ENCODE data around the gene OSBPL2. TPM values are rescaled to one million over a fixed set of nuclear protein-coding genes. Genes with fewer than 3 reads are reported as not detected.

Gene OSBPL2
- total RNA-seq, 2 experiments from 2014 or later: 17.2 to 40.0 TPM

DNA sequence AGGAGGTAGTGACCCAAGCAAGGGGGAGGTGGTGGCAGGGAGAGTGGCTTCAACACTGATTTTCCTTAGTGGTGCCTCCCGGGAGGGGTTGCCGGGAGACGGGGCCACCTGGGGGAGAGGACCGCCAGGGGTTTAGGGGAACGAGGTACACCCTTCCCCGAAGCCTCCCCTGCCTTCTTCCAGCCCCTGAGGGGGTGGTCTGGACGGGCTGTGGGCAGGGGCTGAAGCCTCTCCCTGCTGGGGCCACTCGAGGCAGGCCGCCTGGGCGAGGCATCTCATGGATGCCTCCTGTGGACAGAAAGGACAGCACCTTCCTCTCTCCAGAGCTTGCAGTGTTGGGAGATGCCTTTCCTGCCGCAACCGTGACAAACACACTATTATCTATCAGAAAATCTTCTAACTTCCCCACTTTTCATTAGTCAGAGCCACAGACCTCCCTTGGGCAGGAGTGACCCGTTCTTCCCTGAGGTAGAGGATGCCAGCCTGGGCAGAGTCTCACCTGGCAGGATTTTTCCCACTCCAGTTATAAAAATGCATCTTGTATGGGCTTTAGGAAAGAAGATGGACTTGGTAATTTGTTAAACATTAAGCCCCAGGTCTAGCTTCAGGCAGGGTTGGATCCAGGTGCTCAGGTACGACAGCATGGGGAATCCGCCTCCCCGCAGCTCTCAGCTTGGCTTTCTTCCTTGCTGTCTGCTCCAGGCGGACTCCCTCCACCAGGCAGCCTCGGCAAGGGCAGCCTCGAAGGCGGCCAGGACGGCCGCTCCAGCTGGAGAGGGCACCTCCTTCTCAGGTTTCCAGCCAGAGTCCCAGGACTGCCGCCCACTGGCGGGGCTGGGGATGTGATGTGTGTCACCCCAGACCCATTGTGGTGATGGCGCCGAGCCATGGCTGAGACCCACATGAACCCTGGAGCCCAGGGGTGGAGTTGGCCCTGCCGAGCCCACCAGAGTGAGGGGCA is 29.2 kb upstream of the OSBPL2 start:
- H3K4me2 ChIP-seq (ENCODE audit: low read length): no peak overlapping the region

DNA sequence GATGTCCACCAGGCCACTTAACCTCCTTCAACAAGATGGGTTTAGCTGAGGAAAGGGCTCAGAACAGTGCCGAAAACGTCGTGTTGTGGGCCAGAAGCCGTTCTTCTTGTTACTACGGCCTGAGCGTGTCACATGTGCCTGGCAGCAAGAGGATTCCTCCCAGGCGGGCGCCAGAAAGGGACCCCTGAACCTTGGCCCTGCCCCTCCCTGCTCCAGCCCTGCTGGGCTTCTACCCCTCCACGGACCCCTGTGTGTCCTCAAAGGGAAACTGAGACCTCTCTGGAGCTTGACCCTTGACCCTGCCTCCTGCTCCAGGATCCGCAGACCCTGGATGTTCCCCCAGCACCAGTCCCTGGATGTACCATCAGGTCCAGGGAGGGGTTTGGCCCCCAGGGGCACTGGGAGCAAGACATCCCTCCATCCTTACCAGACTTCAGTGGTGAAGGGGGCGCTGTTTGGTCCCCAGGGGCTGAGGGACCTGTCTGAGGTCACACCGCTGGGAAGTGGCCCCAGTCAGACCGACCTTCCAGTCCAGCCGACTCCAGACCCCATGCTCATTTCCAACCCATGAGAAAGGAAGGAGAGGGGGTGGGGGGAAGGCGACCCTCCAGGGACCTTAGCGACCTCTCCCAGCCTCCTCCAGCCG is 28.3 kb upstream of the OSBPL2 start:
- H3K79me2 ChIP-seq (ENCODE audit: insufficient read depth, low read depth, low read length): no peaks in the 10 kb centered on the region
- no peak for TF ChIP-seq EZH2phosphoT487 (IDR thresholded peaks at IDR 0.05; ENCODE audit: borderline replicate concordance, low read depth, low read length)
- TF ChIP-seq, protein P1, sequence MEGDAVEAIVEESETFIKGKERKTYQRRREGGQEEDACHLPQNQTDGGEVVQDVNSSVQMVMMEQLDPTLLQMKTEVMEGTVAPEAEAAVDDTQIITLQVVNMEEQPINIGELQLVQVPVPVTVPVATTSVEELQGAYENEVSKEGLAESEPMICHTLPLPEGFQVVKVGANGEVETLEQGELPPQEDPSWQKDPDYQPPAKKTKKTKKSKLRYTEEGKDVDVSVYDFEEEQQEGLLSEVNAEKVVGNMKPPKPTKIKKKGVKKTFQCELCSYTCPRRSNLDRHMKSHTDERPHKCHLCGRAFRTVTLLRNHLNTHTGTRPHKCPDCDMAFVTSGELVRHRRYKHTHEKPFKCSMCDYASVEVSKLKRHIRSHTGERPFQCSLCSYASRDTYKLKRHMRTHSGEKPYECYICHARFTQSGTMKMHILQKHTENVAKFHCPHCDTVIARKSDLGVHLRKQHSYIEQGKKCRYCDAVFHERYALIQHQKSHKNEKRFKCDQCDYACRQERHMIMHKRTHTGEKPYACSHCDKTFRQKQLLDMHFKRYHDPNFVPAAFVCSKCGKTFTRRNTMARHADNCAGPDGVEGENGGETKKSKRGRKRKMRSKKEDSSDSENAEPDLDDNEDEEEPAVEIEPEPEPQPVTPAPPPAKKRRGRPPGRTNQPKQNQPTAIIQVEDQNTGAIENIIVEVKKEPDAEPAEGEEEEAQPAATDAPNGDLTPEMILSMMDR (conservative IDR thresholded peaks at IDR 0.05; ENCODE audit: low read length): no peak
- H3K4me1 ChIP-seq (ENCODE audit: insufficient read depth, low read length, poor library complexity, severe bottlenecking): no peaks in the 10 kb centered on the region
- H3K9me2 ChIP-seq (ENCODE audit: insufficient read depth, low read length): no peaks in the 10 kb centered on the region
- CTCF ChIA-PET (ENCODE audit: unreplicated experiment): interaction anchor here (0.6 kb wide), 1 partner anchor 762 kb away, joined by 3 read pairs; no protein-coding TSS in a partner anchor
- H3K4me2 ChIP-seq (ENCODE audit: low read length): no peak overlapping the region
- no TSS peak for BruUV-seq (replicated peaks)
- H2AFZ ChIP-seq (ENCODE audit: low read length): no peak overlapping the region
- H3K4me3 ChIP-seq (ENCODE audit: low read depth, low read length, poor library complexity, severe bottlenecking): no peak overlapping the region
- H3K27ac ChIP-seq (ENCODE audit: low read depth, low read length, poor library complexity, severe bottlenecking): no peak overlapping the region
- POLR2A ChIA-PET: no interaction called here
- H3K9me3 ChIP-seq (ENCODE audit: low read length): no peaks in the 10 kb centered on the region
- no peak for DNase-seq (ENCODE audit: low spot score)
- H3K36me3 ChIP-seq (ENCODE audit: insufficient read depth, low read length): no peaks in the 10 kb centered on the region
- intact Hi-C loops (cut with micrococcal nuclease; ENCODE audit: unreplicated experiment): no loop called here
- H4K20me1 ChIP-seq (ENCODE audit: insufficient read depth, low read length): no peaks in the 10 kb centered on the region; the same call in 1 of the 2 replicates

More for the DNA sequence above, 29.2 kb upstream of the OSBPL2 start:
- no peak for DNase-seq (ENCODE audit: low spot score)
- POLR2A ChIA-PET: no interaction called here
- no peak overlapping the region for H2AFZ ChIP-seq (ENCODE audit: low read length)
- no TSS peak for BruUV-seq (replicated peaks)
- intact Hi-C loops (cut with micrococcal nuclease; ENCODE audit: unreplicated experiment): no loop called here
- no peaks in the 10 kb centered on the region for H3K36me3 ChIP-seq (ENCODE audit: insufficient read depth, low read length)
- no peak overlapping the region for H3K4me3 ChIP-seq (ENCODE audit: low read depth, low read length, poor library complexity, severe bottlenecking)
- CTCF ChIA-PET (ENCODE audit: unreplicated experiment): no interaction called here
- no peaks in the 10 kb centered on the region; the same call in 1 of the 2 replicates for H4K20me1 ChIP-seq (ENCODE audit: insufficient read depth, low read length)
- no peaks in the 10 kb centered on the region for H3K9me2 ChIP-seq (ENCODE audit: insufficient read depth, low read length)
- no peak for TF ChIP-seq EZH2phosphoT487 (IDR thresholded peaks at IDR 0.05; ENCODE audit: borderline replicate concordance, low read depth, low read length)
- TF ChIP-seq, protein P1 (conservative IDR thresholded peaks at IDR 0.05; ENCODE audit: low read length): peak; percentile 41; the same call in 1 of the 2 replicates
- no peaks in the 10 kb centered on the region for H3K4me1 ChIP-seq (ENCODE audit: insufficient read depth, low read length, poor library complexity, severe bottlenecking)
- H3K79me2 ChIP-seq (ENCODE audit: insufficient read depth, low read depth, low read length): no peaks in the 10 kb centered on the region
- no peaks in the 10 kb centered on the region for H3K9me3 ChIP-seq (ENCODE audit: low read length)
- no peak overlapping the region for H3K27ac ChIP-seq (ENCODE audit: low read depth, low read length, poor library complexity, severe bottlenecking)

All from OCI-LY7 (cell line).